H1 (cell line): ENCODE measurements around the gene SPECC1. TPM values are rescaled to one million over a fixed set of nuclear protein-coding genes. Genes with fewer than 3 reads are reported as not detected.

Source experiments
- CTCF ChIA-PET: fragments of 300-600 bp; sonication (Branson Sonifier 250); formaldehyde crosslinking; loops from one replicate; lab custom pipeline; 2021; ENCODE audit not compliant: partially characterized antibody; lab: Charles Lee
- POLR2A ChIA-PET: fragments of 300-600 bp; sonication (Branson Sonifier 250); formaldehyde crosslinking; loops from one replicate; lab custom pipeline; 2021; ENCODE audit warnings: inconsistent platforms; ENCODE audit not compliant: partially characterized antibody; lab: Charles Lee
- DNase-seq, 2 experiments: peaks; one replicate each; pipeline versions ENCODE4 v3.0.0 to v3.0.0-alpha.2; 2010 to 2022; ENCODE audit warnings: low spot score in 2 of 2, low read depth in 1 of 2, mixed read lengths in 1 of 2
- FAIRE-seq: peaks from 2 replicates; lab custom pipeline; 2011; peaks lifted over from hg19 to GRCh38; lab: Jason Lieb, UNC
- H2AFZ ChIP-seq: 2 replicates; pipeline ENCODE4 v1.8.1; 2012; ENCODE audit warnings: low read length, inconsistent platforms
- H2AK5ac ChIP-seq: 2 replicates; pipeline ENCODE4 v1.6.1; 2013; ENCODE audit warnings: low read depth, low read length
- H2BK120ac ChIP-seq: replicated peaks from 2 replicates; pipeline ENCODE3; 2013; ENCODE audit warnings: low read depth, low read length, inconsistent platforms
- H2BK12ac ChIP-seq: 2 replicates; pipeline ENCODE4 v1.6.1; 2013; ENCODE audit warnings: low read depth, low read length
- H2BK15ac ChIP-seq: 2 replicates; pipeline ENCODE4 v1.6.1; 2013; ENCODE audit warnings: low read length
- H2BK20ac ChIP-seq: 2 replicates; pipeline ENCODE4 v1.6.1; 2013; ENCODE audit warnings: low read length
- H2BK5ac ChIP-seq: 2 replicates; pipeline ENCODE4 v1.6.1; 2013; ENCODE audit warnings: low read depth, low read length
- H3K14ac ChIP-seq: 2 replicates; pipeline ENCODE4 v1.6.1; 2013; ENCODE audit warnings: inconsistent platforms; ENCODE audit not compliant: insufficient read length
- H3K18ac ChIP-seq: 2 replicates; pipeline ENCODE4 v1.6.1; 2013; ENCODE audit warnings: low read length; ENCODE audit errors: extremely low read depth
- H3K23ac ChIP-seq: 2 replicates; pipeline ENCODE4 v1.6.1; 2013; ENCODE audit warnings: inconsistent platforms; ENCODE audit not compliant: insufficient read length
- H3K23me2 ChIP-seq: 2 replicates; pipeline ENCODE4 v1.6.1; 2013; ENCODE audit warnings: low read depth, low read length
- H3K27ac ChIP-seq: 2 replicates; pipeline ENCODE4 v1.6.1; 2011; ENCODE audit warnings: low read depth, low read length, inconsistent platforms
- H3K27me3 ChIP-seq, 4 experiments: replicated peaks in 1 of 4; 1 replicate in 1 of 4; 2 replicates in 3 of 4; pipeline versions ENCODE4 v1.6.1 to v1.8.1; 2011 to 2013; ENCODE audit warnings: low read length in 3 of 4, mild to moderate bottlenecking in 3 of 4, inconsistent platforms in 2 of 4, mixed read lengths in 2 of 4, moderate library complexity in 1 of 4; ENCODE audit not compliant: control insufficient read depth in 3 of 4, insufficient read depth in 3 of 4; ENCODE audit errors: extremely low read depth in 1 of 4
- H3K36me3 ChIP-seq, 4 experiments: 2 replicates each; pipeline versions ENCODE4 v1.6.1 to v1.8.1; 2011 to 2013; ENCODE audit warnings: mild to moderate bottlenecking in 4 of 4, low read length in 3 of 4, moderate library complexity in 2 of 4, control low read depth in 1 of 4, inconsistent platforms in 1 of 4; ENCODE audit not compliant: insufficient read depth in 4 of 4, control insufficient read depth in 2 of 4
- H3K4ac ChIP-seq: replicated peaks from 2 replicates; pipeline ENCODE3; 2013; ENCODE audit warnings: low read length, low read depth, mixed read lengths, inconsistent platforms; ENCODE audit not compliant: insufficient read length
- H3K4me1 ChIP-seq, 4 experiments: replicated peaks in 1 of 4; 1 replicate in 1 of 4; 2 replicates in 3 of 4; pipeline versions ENCODE4 v1.6.1 to v1.8.1; 2011 to 2013; ENCODE audit warnings: low read length in 3 of 4, inconsistent platforms in 2 of 4, mixed read lengths in 1 of 4; ENCODE audit not compliant: insufficient read depth in 4 of 4, control insufficient read depth in 3 of 4
- H3K4me2 ChIP-seq, 2 experiments: 2 replicates each; pipeline versions ENCODE4 v1.6.1 to v1.8.1; 2011 to 2013; ENCODE audit warnings: low read depth in 2 of 2, low read length in 2 of 2, control low read depth in 1 of 2, inconsistent platforms in 1 of 2, mild to moderate bottlenecking in 1 of 2; ENCODE audit not compliant: insufficient read depth in 1 of 2
- H3K4me3 ChIP-seq, 4 experiments: fragments of 200-600, 300-600 bp in 1 of 4; sonication (generic), shearing (Covaris generic), sonication (Bioruptor Twin) in 1 of 4; 2 replicates each; pipeline versions ENCODE4 v1.5.1 to v1.8.1; 2011 to 2016; ENCODE audit warnings: low read length in 4 of 4, low read depth in 3 of 4, control low read depth in 2 of 4, inconsistent platforms in 2 of 4, mild to moderate bottlenecking in 2 of 4, mixed read lengths in 1 of 4, moderate library complexity in 1 of 4; ENCODE audit not compliant: insufficient read depth in 2 of 4; ENCODE audit errors: extremely low read depth in 1 of 4
- H3K56ac ChIP-seq: replicated peaks from 2 replicates; pipeline ENCODE3; 2013; ENCODE audit warnings: low read depth, mild to moderate bottlenecking, mixed read lengths, low read length, inconsistent platforms; ENCODE audit not compliant: insufficient read length
- H3K79me1 ChIP-seq: 2 replicates; pipeline ENCODE4 v1.6.1; 2013; ENCODE audit warnings: low read depth, low read length, control low read depth
- H3K79me2 ChIP-seq, 2 experiments: 2 replicates each; pipeline versions ENCODE4 v1.6.1 to v1.8.1; 2012 to 2013; ENCODE audit warnings: low read length in 2 of 2, mild to moderate bottlenecking in 2 of 2, inconsistent platforms in 1 of 2; ENCODE audit not compliant: insufficient read depth in 2 of 2, control insufficient read depth in 1 of 2
- H3K9ac ChIP-seq, 4 experiments: replicated peaks in 1 of 4; 1 replicate in 1 of 4; 2 replicates in 3 of 4; pipeline versions ENCODE4 v1.6.1 to v1.8.1; 2011 to 2013; ENCODE audit warnings: low read depth in 3 of 4, low read length in 3 of 4, control low read depth in 2 of 4, mild to moderate bottlenecking in 2 of 4, moderate library complexity in 2 of 4, inconsistent platforms in 1 of 4; ENCODE audit errors: extremely low read depth in 1 of 4
- H3K9me3 ChIP-seq, 2 experiments: 2 replicates each; pipeline versions ENCODE4 v1.6.1 to v1.8.1; 2012 to 2013; ENCODE audit warnings: mild to moderate bottlenecking in 2 of 2, moderate library complexity in 2 of 2, control low read depth in 1 of 2, inconsistent platforms in 1 of 2, low read depth in 1 of 2, low read length in 1 of 2, mixed read lengths in 1 of 2; ENCODE audit not compliant: insufficient read depth in 2 of 2
- H4K20me1 ChIP-seq, 2 experiments: replicated peaks in 1 of 2; 2 replicates each; pipeline versions ENCODE3 to v1.8.1; 2011 to 2013; ENCODE audit warnings: inconsistent platforms in 2 of 2, low read length in 2 of 2, mild to moderate bottlenecking in 1 of 2; ENCODE audit not compliant: insufficient read depth in 2 of 2, control insufficient read depth in 1 of 2
- H4K5ac ChIP-seq: 2 replicates; pipeline ENCODE4 v1.6.1; 2013; ENCODE audit warnings: low read length, low read depth, mixed read lengths, inconsistent platforms; ENCODE audit not compliant: insufficient read length
- H4K8ac ChIP-seq: 2 replicates; pipeline ENCODE4 v1.8.0; 2013; ENCODE audit warnings: mild to moderate bottlenecking, moderate library complexity, low read length, inconsistent platforms; ENCODE audit not compliant: insufficient read depth; ENCODE audit errors: extremely low read depth
- H4K91ac ChIP-seq: replicated peaks from 2 replicates; pipeline ENCODE3; 2013; ENCODE audit warnings: low read length, mixed read lengths, inconsistent platforms; ENCODE audit not compliant: insufficient read length
- BRCA1 ChIP-seq: IDR thresholded peaks from 2 replicates; pipeline ENCODE4 v1.6.1; 2012; ENCODE audit warnings: low read depth, low read length, improper control_type of control experiment
- CREB1 ChIP-seq: IDR thresholded peaks from 2 replicates; pipeline ENCODE4 v1.6.1; 2012; ENCODE audit warnings: inconsistent platforms
- POU5F1 ChIP-seq: IDR thresholded peaks from 2 replicates; pipeline ENCODE4 v1.6.1; 2011; ENCODE audit warnings: low read depth, mild to moderate bottlenecking, low read length, moderate library complexity
- RNF2 ChIP-seq: fragments of 200-900, 300-1000 bp; sonication (generic); IDR thresholded peaks from 2 replicates; pipeline ENCODE4 v1.7.1; 2016; ENCODE audit warnings: borderline replicate concordance, low read depth, mild to moderate bottlenecking, antibody characterized with exemption, low read length; ENCODE audit not compliant: poor library complexity, severe bottlenecking; ENCODE audit errors: missing control alignments
- SP2 ChIP-seq: IDR thresholded peaks from 2 replicates; pipeline ENCODE4 v1.6.1; 2012; ENCODE audit warnings: mild to moderate bottlenecking, low read length, inconsistent platforms
- WGBS, 2 experiments: shearing (Covaris generic) in 1 of 2; methylation state at CpG; one replicate each; pipeline versions ENCODE4 v1.1.6 to v1.1.7; 2013 to 2015; ENCODE audit warnings: low lambda C conversion rate in 2 of 2, mixed read lengths in 2 of 2, inconsistent platforms in 1 of 2, low coverage in 1 of 2, missing lambda C conversion rate in 1 of 2; ENCODE audit not compliant: insufficient replicate concordance in 2 of 2, insufficient coverage in 1 of 2, insufficient read length in 1 of 2; ENCODE audit errors: extremely low coverage in 1 of 2, missing lambda C conversion rate in 1 of 2; 5-methylcytosine and 5-hydroxymethylcytosine counted together
- polyA plus RNA-seq, 7 experiments: library from polyadenylated mRNA; depleted of rRNA in 3 of 7; stranded (reverse) in 5 of 7; unstranded in 2 of 7; fragments of >200 nt in 5 of 7; fragments of 200-250 nt in 2 of 7; gene quantifications; 1 replicate in 5 of 7; 2 replicates in 1 of 7; 4 replicates in 1 of 7; pipeline versions ENCODE4 v1.2.1 to v1.2.3, GENCODE V29; 2011 to 2013; ENCODE audit warnings: missing spikeins in 2 of 7, mixed read lengths in 2 of 7
- total RNA-seq: library from RNA; stranded (reverse); fragmentation: NEBNext Ultra II Directional; extraction: Animal tissue kit (Norgen Biotek cat#: 25700); gene quantifications from 2 replicates; pipeline ENCODE4 v1.2.1, GENCODE V29; 2021

SPECC1 gene
- total and polyA plus RNA-seq, 2 of the 8 experiments (the other 6 are each of a cell fraction or from before 2014, with no cell fraction given) = 35.8 to 87.9 TPM

GRCh38 chr17:20232611-20233010 lies 223.5 kb downstream of the SPECC1 start:
- Histone ChIP-seq H2BK12ac (no peak overlapping the region), H3K23me2 (no peaks in the 10 kb centered on the region), H2BK15ac (no peak overlapping the region), H4K8ac (no peak overlapping the region), H3K4ac (no peak overlapping the region), H3K4me3 (no peak overlapping the region), H3K23ac (no peak overlapping the region), H3K79me2 (peaks cover 0 to 2% of the 10 kb centered on the region in 2 experiments; a peak in 1 of 4 replicates), H3K56ac (no peak overlapping the region), H4K5ac (no peak overlapping the region), H2AFZ (no peak overlapping the region), H2BK5ac (no peak overlapping the region), H3K4me2 (no peak overlapping the region), H3K27me3 (no peaks in the 10 kb centered on the region), H3K36me3 (peaks cover 5 to 50% (median 32%) of the 10 kb centered on the region in 4 experiments; a peak in 7 of 8 replicates), H3K14ac (no peak overlapping the region), H4K91ac (no peak overlapping the region), H3K18ac (no peak overlapping the region), H3K9ac (no peak overlapping the region), H3K79me1 (no peaks in the 10 kb centered on the region; the same call in 1 of the 2 replicates), H2BK20ac (no peak overlapping the region), H4K20me1 (peaks cover 6 to 9% of the 10 kb centered on the region in 2 experiments), H3K27ac (no peak overlapping the region), H2AK5ac (no peak overlapping the region), H3K9me3 (no peaks in the 10 kb centered on the region), H2BK120ac (no peak overlapping the region), H3K4me1 (peaks cover 0 to 4% (median 0%) of the 10 kb centered on the region in 4 experiments; a peak in 3 of 7 replicates)
- DNase-seq (no peak), FAIRE-seq (no peak)
- WGBS, 2 experiments = 77% methylated on average over 4 of the region's 4 CpGs; no CpG with 5 or more reads in 1 of the 2 experiments
- no peak for TF ChIP-seq BRCA1
- no peak for TF ChIP-seq SP2
- TF ChIP-seq RNF2 = no peak
- no peak for TF ChIP-seq POU5F1
- TF ChIP-seq CREB1 = no peak
- CTCF ChIA-PET = interaction anchor here (0.8 to 1.1 kb wide), 2 partner anchors 15 to 34 kb away, joined by 3 read pairs; no protein-coding TSS in a partner anchor
- POLR2A ChIA-PET = interaction anchor here (1.1 kb wide), 1 partner anchor 13 kb away, joined by 3 read pairs; no protein-coding TSS in a partner anchor
